Left lung (tissue), 10 donors: ENCODE data around the gene KCNC2. TPM values are rescaled to one million over a fixed set of nuclear protein-coding genes. Genes with fewer than 3 reads are reported as not detected.

Source experiments
- ATAC-seq: fragments of 200-7000 bp; cut with Tn5 transposase; one replicate; pipeline ENCODE4 v1.9.1; 2020; ENCODE audit warnings: moderate library complexity
- DNase-seq, 4 donors: peaks; one replicate each; pipeline ENCODE4 v3.0.0-alpha.2; 2013 to 2020
- H3K27ac ChIP-seq, 2 donors: fragments of 200-600 bp; sonication (generic) in 1 of 2; one replicate each; pipeline versions ENCODE4 v1.5.0 to v1.8.0; 2020 to 2021
- H3K27me3 ChIP-seq, 2 donors: fragments of 200-600 bp; sonication (generic) in 1 of 2; one replicate each; pipeline versions ENCODE4 v1.5.0 to v1.8.0; 2020 to 2021
- H3K36me3 ChIP-seq, 2 donors: fragments of 200-600 bp; sonication (generic) in 1 of 2; one replicate each; pipeline versions ENCODE4 v1.5.0 to v1.8.0; 2020 to 2021
- H3K4me1 ChIP-seq, 2 donors: fragments of 200-600 bp; one replicate each; pipeline ENCODE4 v1.8.0; 2021
- H3K4me3 ChIP-seq, 2 donors: fragments of 200-600 bp; sonication (generic) in 1 of 2; one replicate each; pipeline versions ENCODE4 v1.5.0 to v1.8.0; 2020 to 2021; ENCODE audit warnings: mild to moderate bottlenecking in 1 of 2
- H3K9me3 ChIP-seq, 2 donors: fragments of 200-600 bp; sonication (generic) in 1 of 2; one replicate each; pipeline versions ENCODE4 v1.5.0 to v1.8.0; 2020 to 2021
- CTCF ChIP-seq, 2 donors: fragments of 200-600 bp; sonication (generic) in 1 of 2; IDR thresholded peaks; one replicate each; pipeline versions ENCODE4 v1.5.0 to v1.8.0; 2021; ENCODE audit warnings: antibody characterized with exemption in 2 of 2
- intact Hi-C, 2 donors: fragments of 100-400 bp; cut with DNase I; formaldehyde crosslinking; loops; one replicate each; pipeline versions ENCODE4 v1.11.2 to v1.14.2; 2022
- polyA plus RNA-seq, 6 donors: library from polyadenylated mRNA; unstranded; fragments of 120-200 nt; gene quantifications; one replicate each; pipeline ENCODE4 v1.2.1, GENCODE V29; 2013; ENCODE audit not compliant: insufficient read length in 6 of 6
- total RNA-seq, 2 donors: library from RNA; stranded (reverse); fragmentation: NEBNext Ultra II Directional; extraction: Animal tissue kit (Norgen Biotek cat#: 25700); gene quantifications; one replicate each; pipeline ENCODE4 v1.2.1, GENCODE V29; 2021
- donor health status: DM: no; HTN: yes; CAD: no.
- donor health status: DM: no; HTN: no; CAD: no.

The KCNC2 gene
- total and polyA plus RNA-seq, 8 donors, result 0.10 to 0.42 (median 0.24) TPM; not detected in 5

- no peaks in the 10 kb centered on the region for H3K36me3 ChIP-seq
- DNase-seq (no peak), ATAC-seq (no peak)
- no peaks in the 10 kb centered on the region for H3K27me3 ChIP-seq
- no peaks in the 10 kb centered on the region for H3K4me1 ChIP-seq
- no peak overlapping the region for H3K4me3 ChIP-seq
- H3K9me3 ChIP-seq, result peaks cover 0 to 12% of the 10 kb centered on the region in 2 donors
- no peak overlapping the region for H3K27ac ChIP-seq
- no peak for TF ChIP-seq CTCF (IDR thresholded peaks at IDR 0.05)
- intact Hi-C loops, result no loop called here
Measured at GRCh38 chr12:75236206-75236605, 26.6 kb upstream of the KCNC2 start.

GRCh38 chr12:75227132-75227531 lies 17.5 kb upstream of the KCNC2 start:
- no peaks in the 10 kb centered on the region for H3K4me1 ChIP-seq
- no peak for DNase-seq
- H3K36me3 ChIP-seq, result no peaks in the 10 kb centered on the region
- H3K9me3 ChIP-seq, result peaks cover 0 to 2% of the 10 kb centered on the region in 2 donors
- no peak overlapping the region for H3K27ac ChIP-seq
- no peak overlapping the region for H3K4me3 ChIP-seq
- intact Hi-C loops, result no loop called here
- no peak for ATAC-seq
- no peaks in the 10 kb centered on the region for H3K27me3 ChIP-seq
- no peak for TF ChIP-seq CTCF (IDR thresholded peaks at IDR 0.05)

- H3K36me3 ChIP-seq, result no peaks in the 10 kb centered on the region
- ATAC-seq, result no peak
- H3K27ac ChIP-seq, result no peak overlapping the region
- TF ChIP-seq CTCF (IDR thresholded peaks at IDR 0.05), result no peak
- peaks cover 27 to 40% of the 10 kb centered on the region in 2 donors for H3K27me3 ChIP-seq
- H3K4me3 ChIP-seq, result no peak overlapping the region
- H3K9me3 ChIP-seq, result no peaks in the 10 kb centered on the region
- DNase-seq, result no peak
- no peaks in the 10 kb centered on the region for H3K4me1 ChIP-seq
- intact Hi-C loops, result no loop called here
Measured at GRCh38 chr12:75212072-75212471, 2.4 kb upstream of the KCNC2 start.

GRCh38 chr12:75208856-75209811 lies 505 bp downstream of the KCNC2 start:
- Histone ChIP-seq H3K27me3 (peaks cover 38 to 63% of the 10 kb centered on the region in 2 donors), H3K4me1 (no peaks in the 10 kb centered on the region), H3K36me3 (no peaks in the 10 kb centered on the region), H3K9me3 (no peaks in the 10 kb centered on the region), H3K27ac (no peak overlapping the region), H3K4me3 (no peak overlapping the region)
- intact Hi-C loops, result no loop called here
- no peak for TF ChIP-seq CTCF (IDR thresholded peaks at IDR 0.05)
- DNase-seq (peak in 3 of 4 donors; percentile 17 to 68 (median 34)), ATAC-seq (peak; percentile 66)

GRCh38 chr12:75207338-75208083 lies 2.1 kb downstream of the KCNC2 start:
- intact Hi-C loops, result no loop called here
- TF ChIP-seq CTCF (IDR thresholded peaks at IDR 0.05), result no peak
- no peaks in the 10 kb centered on the region for H3K4me1 ChIP-seq
- DNase-seq (peak in 1 of 4 donors; percentile 66), ATAC-seq (no peak)
- H3K27me3 ChIP-seq, result peaks cover 38 to 63% of the 10 kb centered on the region in 2 donors
- H3K36me3 ChIP-seq, result no peaks in the 10 kb centered on the region
- no peaks in the 10 kb centered on the region for H3K9me3 ChIP-seq
- no peak overlapping the region for H3K4me3 ChIP-seq
- H3K27ac ChIP-seq, result no peak overlapping the region
